Osteoblast (primary cell): Measurements from ENCODE around the gene KCTD21. TPM values are rescaled to one million over a fixed set of nuclear protein-coding genes. Genes with fewer than 3 reads are reported as not detected.

Source experiments
- DNase-seq: peaks from one replicate; pipeline ENCODE4 v3.0.0; 2011; ENCODE audit warnings: low spot score, mixed read lengths; ENCODE audit not compliant: insufficient read length; ENCODE audit errors: missing footprints
- H2AFZ ChIP-seq: 2 replicates; pipeline ENCODE4 v1.6.0; 2011; ENCODE audit warnings: mild to moderate bottlenecking, low read length
- H3K27ac ChIP-seq: 2 replicates; pipeline ENCODE4 v1.5.1; 2011; ENCODE audit warnings: mild to moderate bottlenecking, low read depth, low read length, moderate library complexity
- H3K27me3 ChIP-seq: 2 replicates; pipeline ENCODE4 v1.6.0; 2012; ENCODE audit warnings: mild to moderate bottlenecking, control low read depth, inconsistent platforms, low read length, moderate library complexity; ENCODE audit not compliant: insufficient read depth
- H3K36me3 ChIP-seq: 2 replicates; pipeline ENCODE4 v1.5.1; 2011; ENCODE audit warnings: mild to moderate bottlenecking, low read length, control low read depth, moderate library complexity; ENCODE audit not compliant: insufficient read depth
- H3K4me1 ChIP-seq: 2 replicates; pipeline ENCODE4 v1.5.1; 2011; ENCODE audit warnings: mild to moderate bottlenecking, low read length, control low read depth, moderate library complexity; ENCODE audit not compliant: insufficient read depth
- H3K4me2 ChIP-seq: 2 replicates; pipeline ENCODE4 v1.6.0; 2011; ENCODE audit warnings: mild to moderate bottlenecking, low read length; ENCODE audit not compliant: insufficient read depth
- H3K4me3 ChIP-seq: fragments of 200-600 bp; sonication (generic); 3 replicates; pipeline ENCODE4 v1.5.1; 2012; ENCODE audit warnings: mild to moderate bottlenecking, low read length, inconsistent platforms; ENCODE audit not compliant: insufficient read depth
- H3K79me2 ChIP-seq: 2 replicates; pipeline ENCODE4 v1.6.0; 2012; ENCODE audit warnings: mild to moderate bottlenecking, low read length, control low read depth, inconsistent platforms; ENCODE audit not compliant: insufficient read depth
- H3K9me3 ChIP-seq: 2 replicates; pipeline ENCODE4 v1.5.1; 2011; ENCODE audit warnings: low read depth, low read length, control low read depth
- H4K20me1 ChIP-seq: 2 replicates; pipeline ENCODE4 v1.6.0; 2012; ENCODE audit warnings: mild to moderate bottlenecking, low read length, control low read depth; ENCODE audit not compliant: insufficient read depth
- total RNA-seq: library from RNA; depleted of rRNA; stranded (reverse); fragments of >200 nt; gene quantifications from 2 replicates; pipeline ENCODE4 v1.2.3, GENCODE V29; 2012
- TF ChIP-seq, protein P1 (sequence below): IDR thresholded peaks from 2 replicates; pipeline ENCODE4 v1.5.1; 2011; ENCODE audit warnings: mild to moderate bottlenecking, low read depth, low read length, moderate library complexity; ENCODE audit errors: extremely low read depth

KCTD21 gene
- total RNA-seq, 1 donor = 14.5 TPM

DNA sequence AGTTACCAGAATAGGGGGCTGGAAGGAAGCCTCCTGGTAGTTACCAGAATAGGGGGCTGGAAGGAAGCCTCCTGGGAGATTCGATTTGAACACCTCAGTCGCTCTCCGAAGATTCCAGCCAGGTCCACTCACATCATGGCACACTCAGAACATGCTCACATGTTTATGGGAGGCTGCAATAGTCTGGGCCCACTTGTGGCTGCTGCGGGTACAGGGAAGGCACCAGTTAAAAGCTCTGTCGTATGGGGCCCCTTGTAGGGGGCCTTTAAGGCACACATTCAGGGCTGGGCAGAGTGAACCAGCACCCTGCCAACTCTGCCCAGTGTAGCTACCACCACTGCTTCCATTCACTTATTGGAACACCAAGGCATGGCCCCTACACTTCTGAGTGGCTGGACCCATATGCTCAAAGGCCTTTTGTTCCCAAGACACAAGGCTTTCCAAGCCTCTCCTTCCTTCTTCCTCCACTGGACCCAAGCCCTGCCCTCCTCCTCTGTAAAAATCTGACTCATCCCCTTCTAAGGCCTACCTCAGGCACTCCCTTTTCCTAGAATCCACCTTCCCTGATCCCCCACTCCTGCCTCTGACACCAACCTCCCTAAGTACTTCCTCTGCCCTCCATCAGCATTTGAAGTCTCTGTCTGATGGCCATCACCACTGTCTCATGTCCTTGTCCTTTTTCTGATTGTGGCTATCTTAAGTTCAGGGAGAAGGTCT is 28.3 kb upstream of the KCTD21 start:
- DNase-seq = no peak
- H3K36me3 ChIP-seq = peaks cover 30% of the 10 kb centered on the region

DNA sequence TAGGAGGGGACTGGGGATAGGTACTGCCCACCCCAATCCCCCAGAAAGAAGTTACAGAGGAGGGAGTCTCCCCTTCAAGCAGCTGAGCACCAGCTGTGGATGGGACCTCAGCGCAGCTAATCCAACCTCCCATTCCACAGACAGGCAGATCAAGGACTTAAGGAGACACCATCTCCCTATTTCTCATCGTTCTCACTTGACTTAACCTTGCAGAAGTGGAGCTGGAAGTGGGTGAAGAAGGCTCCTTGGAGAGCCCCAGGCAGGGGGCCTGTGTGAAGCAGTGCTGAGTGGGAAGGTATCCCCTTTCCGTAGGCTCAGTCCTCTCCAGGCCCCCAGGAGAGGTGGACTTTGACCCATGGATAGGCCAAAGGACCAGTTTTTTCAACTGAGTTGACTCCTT is 27.6 kb upstream of the KCTD21 start:
- H3K27me3 ChIP-seq = no peaks in the 10 kb centered on the region
- H3K4me3 ChIP-seq = no peak overlapping the region
- H3K4me2 ChIP-seq = no peak overlapping the region
- peak; percentile 47 for DNase-seq
- no peaks in the 10 kb centered on the region for H3K9me3 ChIP-seq
- H2AFZ ChIP-seq = no peak overlapping the region
- H3K79me2 ChIP-seq = peaks cover 27% of the 10 kb centered on the region
- H3K4me1 ChIP-seq = peaks cover 12% of the 10 kb centered on the region
- H3K36me3 ChIP-seq = peaks cover 32% of the 10 kb centered on the region
- H3K27ac ChIP-seq = no peak overlapping the region
- H4K20me1 ChIP-seq = peaks cover 19% of the 10 kb centered on the region
- TF ChIP-seq, protein P1, sequence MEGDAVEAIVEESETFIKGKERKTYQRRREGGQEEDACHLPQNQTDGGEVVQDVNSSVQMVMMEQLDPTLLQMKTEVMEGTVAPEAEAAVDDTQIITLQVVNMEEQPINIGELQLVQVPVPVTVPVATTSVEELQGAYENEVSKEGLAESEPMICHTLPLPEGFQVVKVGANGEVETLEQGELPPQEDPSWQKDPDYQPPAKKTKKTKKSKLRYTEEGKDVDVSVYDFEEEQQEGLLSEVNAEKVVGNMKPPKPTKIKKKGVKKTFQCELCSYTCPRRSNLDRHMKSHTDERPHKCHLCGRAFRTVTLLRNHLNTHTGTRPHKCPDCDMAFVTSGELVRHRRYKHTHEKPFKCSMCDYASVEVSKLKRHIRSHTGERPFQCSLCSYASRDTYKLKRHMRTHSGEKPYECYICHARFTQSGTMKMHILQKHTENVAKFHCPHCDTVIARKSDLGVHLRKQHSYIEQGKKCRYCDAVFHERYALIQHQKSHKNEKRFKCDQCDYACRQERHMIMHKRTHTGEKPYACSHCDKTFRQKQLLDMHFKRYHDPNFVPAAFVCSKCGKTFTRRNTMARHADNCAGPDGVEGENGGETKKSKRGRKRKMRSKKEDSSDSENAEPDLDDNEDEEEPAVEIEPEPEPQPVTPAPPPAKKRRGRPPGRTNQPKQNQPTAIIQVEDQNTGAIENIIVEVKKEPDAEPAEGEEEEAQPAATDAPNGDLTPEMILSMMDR = no peak

More for the DNA sequence above, 28.3 kb upstream of the KCTD21 start:
- H3K9me3 ChIP-seq = no peaks in the 10 kb centered on the region
- peaks cover 12% of the 10 kb centered on the region for H3K4me1 ChIP-seq
- H3K4me3 ChIP-seq = no peak overlapping the region
- no peak overlapping the region for H2AFZ ChIP-seq
- peaks cover 19% of the 10 kb centered on the region for H4K20me1 ChIP-seq
- no peaks in the 10 kb centered on the region for H3K27me3 ChIP-seq
- TF ChIP-seq, protein P1 = no peak
- H3K79me2 ChIP-seq = peaks cover 22% of the 10 kb centered on the region
- no peak overlapping the region for H3K4me2 ChIP-seq
- no peak overlapping the region for H3K27ac ChIP-seq

DNA sequence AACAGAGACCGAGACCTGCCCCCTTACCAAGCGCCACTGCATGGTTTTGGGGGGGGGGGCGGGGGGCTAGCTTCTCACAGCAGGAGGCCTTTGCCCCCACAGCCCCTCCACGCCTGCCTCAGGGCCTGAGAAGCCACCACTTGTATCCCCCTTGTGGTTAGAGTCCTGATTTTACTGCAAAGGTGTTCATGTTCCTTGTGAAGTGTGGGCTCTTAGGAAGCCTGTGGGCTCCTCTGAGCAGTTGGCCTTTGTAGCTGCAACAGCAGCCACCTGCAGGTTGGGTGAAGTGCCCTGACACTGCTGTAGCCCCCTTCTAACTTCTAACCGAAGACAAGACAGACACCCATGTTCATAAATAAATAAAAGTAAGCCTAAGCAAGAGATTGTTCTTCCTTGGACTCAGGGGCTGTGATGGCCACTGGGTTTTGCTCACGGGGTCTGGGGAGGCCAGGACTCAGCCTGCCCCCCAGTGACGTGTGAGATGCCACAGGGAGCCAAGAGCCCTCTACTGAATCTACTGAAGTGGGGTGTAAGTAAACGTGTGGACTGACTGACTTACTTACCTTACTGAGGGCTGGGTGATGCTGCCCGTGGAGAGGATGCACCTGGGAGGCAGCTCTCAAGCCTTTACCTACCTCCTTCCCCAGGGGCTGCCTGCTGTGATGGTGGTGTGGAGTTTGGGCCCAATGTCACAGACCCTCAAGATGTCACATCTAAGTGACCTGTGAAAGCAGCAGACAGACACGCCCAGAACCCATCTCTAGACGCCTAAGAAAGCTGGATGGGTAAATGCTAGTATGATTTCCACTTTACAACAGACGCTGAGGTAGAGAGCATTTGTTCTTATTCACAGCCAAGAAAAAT is 26.1 kb upstream of the KCTD21 start:
- Histone ChIP-seq H2AFZ (no peak overlapping the region), H3K79me2 (peaks cover 34% of the 10 kb centered on the region), H3K27me3 (no peaks in the 10 kb centered on the region), H3K4me2 (no peak overlapping the region), H3K27ac (no peak overlapping the region), H3K4me1 (peaks cover 12% of the 10 kb centered on the region), H4K20me1 (peaks cover 19% of the 10 kb centered on the region), H3K4me3 (no peak overlapping the region), H3K36me3 (peaks cover 39% of the 10 kb centered on the region), H3K9me3 (no peaks in the 10 kb centered on the region)
- TF ChIP-seq, protein P1 = no peak
- DNase-seq = no peak
